GM23338 (cell line): ENCODE data around the gene ZNF516. TPM values are rescaled to one million over a fixed set of nuclear protein-coding genes. Genes with fewer than 3 reads are reported as not detected.
A peak's percentile ranks its signal among the peaks of the same experiment; 100 is the strongest.

Source experiments
- ATAC-seq: fragments of 200-7000 bp; cut with Tn5 transposase; 3 replicates; pipeline ENCODE4 v1.9.1; 2020
- DNase-seq: peaks from one replicate; pipeline ENCODE4 v3.0.0-alpha.2; 2015; ENCODE audit warnings: low spot score
- H2AFZ ChIP-seq: fragments of 200-600 bp; sonication (generic); 2 replicates; pipeline ENCODE4 v1.8.0; 2016; ENCODE audit warnings: antibody characterized with exemption, mild to moderate bottlenecking, moderate library complexity
- H3F3A ChIP-seq: fragments of 200-600 bp; sonication (generic); replicated peaks from 2 replicates; pipeline ENCODE4 v1.8.0; 2017; ENCODE audit warnings: antibody characterized with exemption, mixed run types, low read depth
- H3K27ac ChIP-seq: fragments of 200-600 bp; sonication (generic); 2 replicates; pipeline ENCODE4 v1.6.1; 2016; ENCODE audit warnings: low read depth
- H3K27me3 ChIP-seq: fragments of 200-600 bp; sonication (generic); 2 replicates; pipeline ENCODE4 v1.8.0; 2016; ENCODE audit warnings: mild to moderate bottlenecking, mixed run types, moderate library complexity; ENCODE audit not compliant: insufficient read depth
- H3K36me3 ChIP-seq: fragments of 200-600 bp; sonication (generic); 2 replicates; pipeline ENCODE4 v1.8.0; 2016; ENCODE audit warnings: mild to moderate bottlenecking; ENCODE audit not compliant: insufficient read depth
- H3K4me1 ChIP-seq: fragments of 200-600 bp; sonication (generic); 2 replicates; pipeline ENCODE4 v1.8.0; 2016; ENCODE audit warnings: mild to moderate bottlenecking, moderate library complexity; ENCODE audit not compliant: insufficient read depth
- H3K4me2 ChIP-seq: fragments of 200-600 bp; sonication (generic); 2 replicates; pipeline ENCODE4 v1.7.1; 2017; ENCODE audit warnings: mixed run types
- H3K4me3 ChIP-seq: fragments of 200-600 bp; sonication (generic); 2 replicates; pipeline ENCODE4 v1.6.1; 2016; ENCODE audit warnings: mixed run types
- H3K79me2 ChIP-seq: fragments of 200-600 bp; sonication (generic); replicated peaks from 2 replicates; pipeline ENCODE4 v1.8.0; 2017; ENCODE audit warnings: mild to moderate bottlenecking; ENCODE audit not compliant: insufficient read depth
- H3K9me2 ChIP-seq: fragments of 200-600 bp; sonication (generic); 2 replicates; pipeline ENCODE4 v1.8.0; 2017; ENCODE audit not compliant: insufficient read depth
- H4K20me1 ChIP-seq: fragments of 200-600 bp; sonication (generic); replicated peaks from 2 replicates; pipeline ENCODE4 v1.8.0; 2017; ENCODE audit warnings: mild to moderate bottlenecking; ENCODE audit not compliant: insufficient read depth
- H3K27ac Mint-ChIP-seq: 2 replicates; pipeline ENCODE4 v1.8.0; 2020; ENCODE audit warnings: inconsistent platforms, mild to moderate bottlenecking, moderate library complexity, mixed read lengths
- H3K27me3 Mint-ChIP-seq: 3 replicates; pipeline ENCODE4 v1.8.0; 2022; ENCODE audit warnings: low read depth, mild to moderate bottlenecking, moderate library complexity, mixed read lengths, inconsistent platforms; ENCODE audit not compliant: insufficient read depth, poor library complexity
- H3K36me3 Mint-ChIP-seq: 3 replicates; pipeline ENCODE4 v1.8.0; 2021; ENCODE audit warnings: low read depth, mild to moderate bottlenecking, inconsistent platforms, moderate library complexity, mixed read lengths
- H3K4me1 Mint-ChIP-seq: 3 replicates; pipeline ENCODE4 v1.8.0; 2020; ENCODE audit warnings: mild to moderate bottlenecking, inconsistent platforms, mixed read lengths
- H3K4me3 Mint-ChIP-seq: 3 replicates; pipeline ENCODE4 v1.8.0; 2021; ENCODE audit warnings: moderate library complexity, mild to moderate bottlenecking, inconsistent platforms, mixed read lengths
- H3K9me3 Mint-ChIP-seq: 3 replicates; pipeline ENCODE4 v1.8.0; 2020; ENCODE audit warnings: moderate library complexity, mild to moderate bottlenecking, inconsistent platforms, mixed read lengths
- CTCF ChIP-seq, 2 experiments: fragments of 200-600 bp in 1 of 2; sonication (generic) in 1 of 2; conservative IDR thresholded peaks; 2 replicates each; pipeline versions ENCODE4 v1.5.1 to v1.6.1; 2016 to 2017; ENCODE audit warnings: antibody characterized with exemption in 2 of 2, low read depth in 2 of 2, mild to moderate bottlenecking in 2 of 2, moderate library complexity in 1 of 2
- EZH2 ChIP-seq: fragments of 200-600 bp; sonication (generic); IDR thresholded peaks from one replicate; pipeline ENCODE4 v1.8.0; 2017; ENCODE audit warnings: antibody characterized with exemption, mild to moderate bottlenecking, low read depth; ENCODE audit not compliant: unreplicated experiment
- JUNB ChIP-seq: IDR thresholded peaks from one replicate; pipeline ENCODE4 v1.6.1; 2016; ENCODE audit warnings: antibody characterized with exemption; ENCODE audit not compliant: unreplicated experiment
- NANOG ChIP-seq: IDR thresholded peaks from 2 replicates; pipeline ENCODE4 v1.6.1; 2016; ENCODE audit warnings: antibody characterized with exemption, borderline replicate concordance
- REST ChIP-seq: IDR thresholded peaks from one replicate; pipeline ENCODE4 v1.6.1; 2018; ENCODE audit warnings: antibody characterized with exemption; ENCODE audit not compliant: unreplicated experiment
- STAT1 ChIP-seq: IDR thresholded peaks from one replicate; pipeline ENCODE4 v1.6.1; 2016; ENCODE audit warnings: antibody characterized with exemption; ENCODE audit not compliant: unreplicated experiment
- ZNF114 ChIP-seq: fragments of 250-450 bp; sonication (Bioruptor Pico); IDR thresholded peaks from 2 replicates; pipeline ENCODE4 v1.5.0; 2020; ENCODE audit warnings: mild to moderate bottlenecking, moderate library complexity
- ZNF462 ChIP-seq: fragments of 250-450 bp; sonication (Bioruptor Pico); IDR thresholded peaks from 2 replicates; pipeline ENCODE4 v1.5.0; 2020; ENCODE audit warnings: mild to moderate bottlenecking, moderate library complexity
- polyA plus RNA-seq: library from polyadenylated mRNA; unstranded; fragments of >200 nt; fragmentation: Nextera tagmentation; extraction: Ambion mirVana; gene quantifications from 2 replicates; pipeline ENCODE4 v1.2.1, GENCODE V29; 2016
- total RNA-seq: library from RNA; depleted of rRNA; stranded (reverse); fragments of >200 nt; shearing (Covaris generic); gene quantifications from 2 replicates; pipeline ENCODE4 v1.2.3, GENCODE V29; 2014

The ZNF516 gene
- total and polyA plus RNA-seq, 2 experiments from 2014 or later: 11.9 to 24.2 TPM

GRCh38 chr18:76450452-76451395, 44.3 kb downstream of the ZNF516 start (continued):
- TF ChIP-seq REST: no peak
- peak; percentile 9; the same call in 1 of the 2 replicates for TF ChIP-seq NANOG

- peaks cover 27% of the 10 kb centered on the region for H3K27me3 ChIP-seq
- H3K36me3 ChIP-seq: no peaks in the 10 kb centered on the region
- peaks cover 22% of the 10 kb centered on the region for H3K79me2 ChIP-seq
- no peaks in the 10 kb centered on the region for H3K9me3 Mint-ChIP-seq
- H3K36me3 Mint-ChIP-seq: no peaks in the 10 kb centered on the region; the same call in 2 of the 3 replicates
- ATAC-seq: no peak
- H2AFZ ChIP-seq: no peak overlapping the region
- no peak overlapping the region for H3K4me2 ChIP-seq
- H4K20me1 ChIP-seq: 0 out of 2 replicates have a peak, but pooled peaks cover 7% of the 10 kb centered on the region
- no peaks in the 10 kb centered on the region for H3K9me2 ChIP-seq
- H3K27ac Mint-ChIP-seq: 0 out of 2 replicates have a peak overlapping the region, but pooled peaks have one; percentile 37
- peaks cover 28% of the 10 kb centered on the region for H3K27me3 Mint-ChIP-seq
- H3K4me3 ChIP-seq: no peak overlapping the region
- H3K4me3 Mint-ChIP-seq: no peak overlapping the region
- H3F3A ChIP-seq: 0 out of 2 replicates have a peak, but pooled peaks cover 7% of the 10 kb centered on the region
- H3K4me1 Mint-ChIP-seq: peaks cover 73% of the 10 kb centered on the region
- no peak overlapping the region for H3K27ac ChIP-seq
- DNase-seq: no peak
- H3K4me1 ChIP-seq: peaks cover 51% of the 10 kb centered on the region
- no peak for TF ChIP-seq CTCF (conservative IDR thresholded peaks at IDR 0.05; ENCODE audit: low read depth in 2 of 2)
- TF ChIP-seq ZNF462: no peak
- no peak for TF ChIP-seq ZNF114 (CRISPR knock-in tag)
- no peak for TF ChIP-seq EZH2
- no peak for TF ChIP-seq JUNB
- TF ChIP-seq STAT1: no peak
- no peak for TF ChIP-seq REST
Measured at GRCh38 chr18:76449111-76449453, 46.0 kb downstream of the ZNF516 start.
